Nephron progenitor cell (in vitro differentiated cells): ENCODE results near the gene ABCG1.
A peak's percentile ranks its signal among the peaks of the same experiment; 100 is the strongest.

ENCODE experiments used
- DNase-seq: peaks from one replicate; pipeline ENCODE4 v3.0.0; 2021
- H3K27ac Mint-ChIP-seq: 2 replicates; pipeline ENCODE4 v1.8.0; 2021; ENCODE audit warnings: mild to moderate bottlenecking, moderate library complexity, mixed read lengths
- H3K27me3 Mint-ChIP-seq: 2 replicates; pipeline ENCODE4 v1.8.0; 2021; ENCODE audit warnings: mild to moderate bottlenecking, low read depth, mixed read lengths; ENCODE audit not compliant: poor library complexity
- H3K36me3 Mint-ChIP-seq: 2 replicates; pipeline ENCODE4 v1.8.0; 2021; ENCODE audit warnings: low read depth, mixed read lengths
- H3K4me1 Mint-ChIP-seq: 2 replicates; pipeline ENCODE4 v1.8.0; 2021; ENCODE audit warnings: mixed read lengths
- H3K4me3 Mint-ChIP-seq: 2 replicates; pipeline ENCODE4 v1.8.0; 2021; ENCODE audit warnings: mild to moderate bottlenecking, moderate library complexity, mixed read lengths
- H3K9me3 Mint-ChIP-seq: 2 replicates; pipeline ENCODE4 v1.8.0; 2021; ENCODE audit warnings: mild to moderate bottlenecking, moderate library complexity, mixed read lengths
- TF ChIP-seq, protein P1 (sequence below): fragments of 200-600 bp; sonication (generic); IDR thresholded peaks from 2 replicates; pipeline ENCODE4 v1.5.0; 2021; ENCODE audit warnings: antibody characterized with exemption

ABCG1 gene

GRCh38 chr21:42337830-42338728 is 119.1 kb downstream of the ABCG1 start:
- H3K27me3 Mint-ChIP-seq, result no peaks in the 10 kb centered on the region
- peak overlapping the region; percentile 62 for H3K4me3 Mint-ChIP-seq
- DNase-seq, result peak; percentile 81
- H3K27ac Mint-ChIP-seq, result peak overlapping the region; percentile 88
- TF ChIP-seq, protein P1, sequence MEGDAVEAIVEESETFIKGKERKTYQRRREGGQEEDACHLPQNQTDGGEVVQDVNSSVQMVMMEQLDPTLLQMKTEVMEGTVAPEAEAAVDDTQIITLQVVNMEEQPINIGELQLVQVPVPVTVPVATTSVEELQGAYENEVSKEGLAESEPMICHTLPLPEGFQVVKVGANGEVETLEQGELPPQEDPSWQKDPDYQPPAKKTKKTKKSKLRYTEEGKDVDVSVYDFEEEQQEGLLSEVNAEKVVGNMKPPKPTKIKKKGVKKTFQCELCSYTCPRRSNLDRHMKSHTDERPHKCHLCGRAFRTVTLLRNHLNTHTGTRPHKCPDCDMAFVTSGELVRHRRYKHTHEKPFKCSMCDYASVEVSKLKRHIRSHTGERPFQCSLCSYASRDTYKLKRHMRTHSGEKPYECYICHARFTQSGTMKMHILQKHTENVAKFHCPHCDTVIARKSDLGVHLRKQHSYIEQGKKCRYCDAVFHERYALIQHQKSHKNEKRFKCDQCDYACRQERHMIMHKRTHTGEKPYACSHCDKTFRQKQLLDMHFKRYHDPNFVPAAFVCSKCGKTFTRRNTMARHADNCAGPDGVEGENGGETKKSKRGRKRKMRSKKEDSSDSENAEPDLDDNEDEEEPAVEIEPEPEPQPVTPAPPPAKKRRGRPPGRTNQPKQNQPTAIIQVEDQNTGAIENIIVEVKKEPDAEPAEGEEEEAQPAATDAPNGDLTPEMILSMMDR, result peak; percentile 70
- no peaks in the 10 kb centered on the region for H3K36me3 Mint-ChIP-seq
- H3K4me1 Mint-ChIP-seq, result peaks cover 44% of the 10 kb centered on the region
- H3K9me3 Mint-ChIP-seq, result no peaks in the 10 kb centered on the region

DNA sequence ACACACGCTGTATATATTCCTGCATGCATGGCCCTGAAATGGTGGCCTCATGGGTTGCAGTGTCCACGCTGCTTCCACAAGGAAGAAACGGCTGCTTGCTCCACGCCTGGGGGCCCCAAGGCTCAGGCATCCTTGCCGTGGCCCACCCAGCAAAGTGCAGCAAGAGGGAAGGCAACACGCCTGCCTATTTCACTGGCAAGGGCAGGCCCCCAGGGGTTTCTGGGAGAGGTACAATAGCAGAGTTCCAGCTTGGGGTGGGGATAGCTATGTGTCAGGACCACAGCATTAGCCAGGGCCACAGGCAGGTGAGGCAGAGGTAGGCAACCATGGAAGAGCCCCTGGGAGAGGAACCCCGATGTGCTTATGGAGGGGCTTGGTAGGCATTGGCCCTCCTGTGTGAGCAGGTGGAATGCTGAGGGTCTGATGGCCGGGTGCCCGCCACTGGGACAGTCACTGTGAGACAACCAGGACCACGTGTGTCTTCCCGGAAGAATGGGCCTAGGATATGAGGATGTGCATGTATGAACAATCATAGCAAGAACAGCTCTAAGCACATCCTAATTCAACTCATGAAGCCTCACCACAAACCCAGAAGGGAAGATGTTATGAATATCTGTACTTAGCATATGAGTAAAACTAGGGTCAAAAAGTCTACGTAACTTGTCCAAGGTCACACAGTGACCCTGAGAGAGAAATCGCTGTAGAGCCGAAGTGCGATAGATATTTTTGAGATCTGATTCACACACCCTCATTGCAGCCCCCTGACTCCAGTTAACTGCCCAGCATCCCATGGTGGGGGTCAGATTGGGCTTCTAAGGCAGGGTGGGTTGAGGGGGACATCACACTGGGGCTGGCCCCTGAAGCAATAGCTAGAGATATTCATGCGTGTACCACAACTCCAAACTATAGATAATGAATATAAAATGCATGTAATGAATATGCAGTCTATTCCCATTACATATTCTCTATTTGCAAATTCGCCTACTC is 120.1 kb downstream of the ABCG1 start:
- no peak overlapping the region for H3K4me3 Mint-ChIP-seq
- peaks cover 44% of the 10 kb centered on the region for H3K4me1 Mint-ChIP-seq
- DNase-seq, result no peak
- H3K9me3 Mint-ChIP-seq, result no peaks in the 10 kb centered on the region
- H3K27me3 Mint-ChIP-seq, result peaks cover 4% of the 10 kb centered on the region
- H3K27ac Mint-ChIP-seq, result no peak overlapping the region
- no peaks in the 10 kb centered on the region for H3K36me3 Mint-ChIP-seq
- TF ChIP-seq, protein P1, result no peak

- no peak overlapping the region for H3K4me3 Mint-ChIP-seq
- H3K9me3 Mint-ChIP-seq, result no peaks in the 10 kb centered on the region
- H3K27ac Mint-ChIP-seq, result no peak overlapping the region
- no peaks in the 10 kb centered on the region for H3K36me3 Mint-ChIP-seq
- TF ChIP-seq, protein P1, result no peak
- no peak for DNase-seq
- H3K4me1 Mint-ChIP-seq, result peaks cover 42% of the 10 kb centered on the region
- H3K27me3 Mint-ChIP-seq, result peaks cover 4% of the 10 kb centered on the region
Measured at GRCh38 chr21:42340187-42341050, 121.5 kb downstream of the ABCG1 start.

DNA sequence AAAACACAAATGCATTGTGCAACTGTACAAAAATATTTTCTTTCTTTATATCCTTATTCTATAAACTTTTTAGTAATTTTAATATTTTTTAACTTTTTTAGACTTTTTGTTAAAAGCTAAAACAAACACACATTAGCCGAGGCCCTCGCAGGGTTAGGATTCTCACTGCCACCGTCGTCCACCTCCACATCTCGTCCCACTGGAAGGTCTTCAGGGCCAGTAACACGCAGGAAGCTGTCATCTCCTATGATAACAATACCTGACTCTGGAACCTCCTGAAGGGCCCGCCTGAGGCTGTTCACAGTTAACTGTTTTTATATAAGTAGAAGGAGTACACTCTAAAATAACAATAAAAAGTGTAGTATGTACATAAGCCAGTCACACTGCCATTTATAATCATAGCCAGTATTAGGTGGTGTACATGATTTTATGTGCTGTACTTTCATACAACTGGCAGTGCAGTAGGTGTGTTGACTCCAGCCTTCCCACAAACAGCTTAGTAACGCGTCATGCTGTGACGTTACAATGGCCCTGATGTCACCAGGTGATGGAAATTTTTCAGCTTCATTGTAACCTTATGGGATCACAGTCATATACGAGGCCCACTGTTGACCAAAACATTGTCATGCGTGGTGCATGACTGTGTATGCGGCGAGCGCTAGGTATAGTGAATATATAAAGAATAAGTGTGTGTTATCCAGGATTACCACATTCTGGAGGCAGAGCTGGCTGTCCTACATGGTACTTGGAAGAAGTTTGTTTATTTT is 123.0 kb downstream of the ABCG1 start:
- Mint-ChIP-seq H3K36me3 (no peaks in the 10 kb centered on the region), H3K27ac (no peak overlapping the region), H3K4me1 (peaks cover 31% of the 10 kb centered on the region), H3K27me3 (peaks cover 4% of the 10 kb centered on the region), H3K4me3 (no peak overlapping the region), H3K9me3 (no peaks in the 10 kb centered on the region)
- TF ChIP-seq, protein P1, result no peak
- DNase-seq, result no peak

DNA sequence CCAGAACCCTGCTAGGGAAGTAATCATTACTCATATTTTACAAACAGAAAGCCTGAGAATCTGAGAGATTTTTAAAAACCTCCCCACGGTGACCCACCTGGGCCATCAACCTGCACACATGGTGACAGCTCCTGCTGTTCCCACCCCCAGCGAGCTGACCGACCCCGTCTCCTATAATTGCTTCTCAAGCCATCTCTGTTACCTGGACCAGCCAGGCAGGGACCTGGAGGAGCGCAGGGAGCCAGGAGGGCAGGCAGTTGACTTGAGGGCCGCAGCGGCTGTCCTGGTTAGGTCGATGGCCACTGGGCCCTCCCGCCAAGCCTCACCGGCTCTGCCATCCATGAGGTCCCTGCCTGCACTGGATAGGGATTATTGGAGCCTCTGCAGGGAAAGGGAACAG is 124.2 kb downstream of the ABCG1 start:
- Mint-ChIP-seq H3K9me3 (no peaks in the 10 kb centered on the region), H3K27me3 (peaks cover 4% of the 10 kb centered on the region), H3K36me3 (no peaks in the 10 kb centered on the region), H3K4me1 (peaks cover 22% of the 10 kb centered on the region), H3K27ac (no peak overlapping the region), H3K4me3 (no peak overlapping the region)
- TF ChIP-seq, protein P1, result no peak
- no peak for DNase-seq
